GM18505 (cell line): ENCODE data around the gene LMX1A.

Experiments
- ATAC-seq: cut with Tn5 transposase; IDR thresholded peaks from one replicate; pipeline ENCODE4 v1.9.1; 2021; ENCODE audit not compliant: unreplicated experiment
- POLR2A ChIP-seq: IDR thresholded peaks from 4 replicates; pipeline ENCODE4 v1.6.1; 2011; ENCODE audit warnings: borderline replicate concordance; ENCODE audit not compliant: insufficient read depth, insufficient read length; ENCODE audit errors: extremely low read depth

LMX1A gene

GRCh38 chr1:165254376-165254775, 102.1 kb downstream of the LMX1A start:
- TF ChIP-seq POLR2A: no peak
- no peak for ATAC-seq

DNA sequence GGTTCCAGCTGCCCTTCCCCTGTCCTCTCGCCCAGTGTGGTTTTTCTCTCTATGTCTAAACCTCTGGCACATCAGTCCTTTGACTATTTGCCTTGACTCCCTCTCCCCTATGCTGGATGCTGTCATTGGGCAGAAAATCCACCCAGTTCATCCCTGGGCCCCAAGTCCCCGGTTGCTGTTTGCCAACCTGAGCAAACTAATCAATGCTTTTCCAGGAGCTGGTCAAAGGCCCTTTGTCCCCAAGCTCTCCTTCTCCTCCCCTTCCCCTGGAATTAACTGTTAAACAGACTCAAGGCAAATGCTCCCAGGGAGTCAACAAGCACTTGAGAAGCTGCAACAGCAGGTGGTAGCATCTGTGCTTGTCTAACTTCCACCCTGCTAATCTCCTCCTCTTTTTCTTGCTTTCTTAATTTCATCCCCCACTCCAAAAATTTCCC, 102.7 kb downstream of the LMX1A start:
- TF ChIP-seq POLR2A: no peak
- no peak for ATAC-seq

- ATAC-seq: no peak
Observed at GRCh38 chr1:165248969-165249571, 107.4 kb downstream of the LMX1A start.

DNA sequence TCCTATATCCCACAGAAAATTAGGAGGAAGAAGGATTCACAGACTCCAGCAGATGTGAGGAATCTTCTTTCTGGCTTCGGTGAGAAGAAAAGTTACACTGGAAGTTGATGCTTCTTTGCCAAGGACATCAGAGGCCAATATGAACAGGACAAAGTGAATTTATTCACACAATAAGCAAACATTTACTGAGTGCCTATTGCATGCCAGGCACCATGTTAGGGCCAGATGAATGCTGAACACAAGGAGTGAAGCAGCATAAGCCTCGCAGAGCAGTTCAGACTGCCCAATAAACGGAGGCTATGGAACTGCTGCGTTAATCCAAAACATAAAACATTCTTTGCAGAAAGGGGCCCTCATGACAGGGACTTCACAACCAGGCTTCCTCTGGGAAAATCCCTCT, 114.6 kb downstream of the LMX1A start:
- no peak for TF ChIP-seq POLR2A
- no peak for ATAC-seq

More at GRCh38 chr1:165248969-165249571, 107.4 kb downstream of the LMX1A start:
- no peak for TF ChIP-seq POLR2A

GRCh38 chr1:165241321-165241720, 115.2 kb downstream of the LMX1A start:
- ATAC-seq: no peak

GRCh38 chr1:165240492-165240891, 116.0 kb downstream of the LMX1A start:
- no peak for TF ChIP-seq POLR2A
- no peak for ATAC-seq

More at GRCh38 chr1:165241321-165241720, 115.2 kb downstream of the LMX1A start:
- TF ChIP-seq POLR2A: no peak

DNA sequence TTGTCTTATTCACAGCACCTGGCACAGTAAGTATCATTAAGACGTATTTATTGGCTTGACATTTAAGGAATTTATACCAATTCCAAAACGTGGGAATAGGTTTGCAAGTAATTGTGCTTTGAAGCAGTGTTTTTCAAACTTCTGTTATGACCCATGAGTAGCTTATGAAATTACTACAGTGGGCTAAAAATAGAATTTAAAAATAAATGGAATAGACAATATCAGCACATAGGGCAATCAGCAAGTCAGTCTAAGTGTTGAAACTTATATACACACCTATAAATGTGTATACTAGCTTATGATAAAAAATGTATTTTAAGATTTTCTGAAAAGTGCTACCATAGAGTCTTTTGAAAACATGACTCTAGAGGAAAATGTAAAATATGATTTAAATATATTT, 116.6 kb downstream of the LMX1A start:
- no peak for TF ChIP-seq POLR2A
- no peak for ATAC-seq

GRCh38 chr1:165235777-165236291, 120.7 kb downstream of the LMX1A start:
- TF ChIP-seq POLR2A: no peak
- ATAC-seq: no peak

GRCh38 chr1:165235155-165235776, 121.2 kb downstream of the LMX1A start:
- no peak for TF ChIP-seq POLR2A
- no peak for ATAC-seq

DNA sequence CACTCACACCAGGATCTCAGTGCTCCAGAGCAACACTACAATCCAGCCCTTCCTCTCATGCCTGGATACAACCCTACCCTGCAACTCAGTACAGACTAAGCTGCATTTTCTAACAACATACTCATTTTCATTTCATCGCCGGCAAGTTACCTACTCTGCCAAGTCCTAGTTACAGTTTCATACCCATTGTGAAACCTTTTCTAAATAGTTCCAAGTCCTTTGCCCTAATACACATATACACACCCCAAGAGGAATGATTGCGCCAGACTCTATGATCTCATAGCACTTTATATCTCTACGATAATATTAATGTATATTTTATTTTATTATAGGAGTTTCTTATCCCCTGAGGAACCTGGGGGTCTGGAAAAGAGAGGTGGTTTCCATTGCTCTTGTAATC, 122.4 kb downstream of the LMX1A start:
- no peak for ATAC-seq
- TF ChIP-seq POLR2A: no peak

DNA sequence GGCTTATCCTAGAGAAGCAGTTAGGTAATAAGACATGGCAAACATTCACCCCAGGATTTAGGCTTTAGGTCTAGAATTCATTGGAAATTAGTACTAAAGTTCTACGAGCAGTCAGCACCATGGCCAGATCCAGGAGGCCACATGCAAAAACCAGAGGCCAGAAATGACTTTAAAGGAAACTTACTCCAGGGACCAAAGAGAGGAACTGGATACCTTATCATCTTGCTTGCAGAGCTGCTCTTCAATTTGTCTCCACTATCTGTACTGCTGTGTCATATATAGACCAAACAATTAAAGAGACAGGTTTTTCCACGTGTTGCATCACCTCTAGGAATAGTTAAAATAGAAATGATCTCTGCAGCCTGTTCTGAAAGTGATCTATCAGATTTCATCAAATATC, 127.8 kb downstream of the LMX1A start:
- no peak for ATAC-seq
- no peak for TF ChIP-seq POLR2A

- TF ChIP-seq POLR2A: no peak
- ATAC-seq: no peak
Observed at GRCh38 chr1:165228111-165228655, 128.3 kb downstream of the LMX1A start.

DNA sequence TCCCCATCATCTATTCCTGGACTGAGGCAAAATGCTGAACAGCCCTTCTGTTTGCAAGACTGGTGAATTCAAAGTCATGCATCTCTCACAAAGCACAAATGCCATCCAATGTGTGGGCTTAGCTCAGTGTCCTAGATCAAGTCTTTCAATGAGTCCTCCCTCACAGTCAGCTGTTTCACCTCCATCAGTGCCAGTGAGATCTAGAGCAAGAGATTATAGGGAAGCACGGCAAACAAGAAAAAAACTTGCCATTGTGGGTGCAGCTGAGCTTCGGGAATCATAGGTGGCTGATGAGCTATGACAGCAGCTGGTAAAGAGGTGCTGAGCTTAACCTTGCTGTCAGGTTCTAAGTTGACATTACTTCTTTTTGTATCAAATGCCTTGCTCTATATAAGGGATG, 130.2 kb downstream of the LMX1A start:
- TF ChIP-seq POLR2A: no peak
- no peak for ATAC-seq

DNA sequence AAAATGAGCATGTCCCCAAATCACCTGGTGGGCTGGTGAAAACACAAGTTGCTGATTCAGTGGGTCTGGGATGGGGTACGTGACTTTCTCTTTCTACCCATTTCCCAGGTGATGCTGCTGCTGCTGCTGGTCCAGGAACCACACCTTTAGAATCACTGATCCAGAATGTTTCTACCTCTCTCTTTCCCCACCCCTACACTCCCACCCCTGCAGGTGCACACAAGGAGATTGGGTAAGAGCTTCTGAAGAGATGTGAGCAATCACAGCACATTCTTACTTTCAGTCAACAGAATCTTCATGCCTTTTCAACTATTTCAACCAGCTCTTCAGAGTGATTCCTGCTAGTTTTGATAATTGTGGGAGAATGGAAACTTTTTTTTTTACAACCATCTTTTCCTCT, 130.9 kb downstream of the LMX1A start:
- no peak for ATAC-seq
- no peak for TF ChIP-seq POLR2A
